Measurements from ENCODE around the gene ST3GAL5. TPM values are rescaled to one million over a fixed set of nuclear protein-coding genes. Genes with fewer than 3 reads are reported as not detected.

The ST3GAL5 gene
- total and polyA plus RNA-seq, 7 donors = 2.8 to 24.2 (median 16.1) TPM

DNA sequence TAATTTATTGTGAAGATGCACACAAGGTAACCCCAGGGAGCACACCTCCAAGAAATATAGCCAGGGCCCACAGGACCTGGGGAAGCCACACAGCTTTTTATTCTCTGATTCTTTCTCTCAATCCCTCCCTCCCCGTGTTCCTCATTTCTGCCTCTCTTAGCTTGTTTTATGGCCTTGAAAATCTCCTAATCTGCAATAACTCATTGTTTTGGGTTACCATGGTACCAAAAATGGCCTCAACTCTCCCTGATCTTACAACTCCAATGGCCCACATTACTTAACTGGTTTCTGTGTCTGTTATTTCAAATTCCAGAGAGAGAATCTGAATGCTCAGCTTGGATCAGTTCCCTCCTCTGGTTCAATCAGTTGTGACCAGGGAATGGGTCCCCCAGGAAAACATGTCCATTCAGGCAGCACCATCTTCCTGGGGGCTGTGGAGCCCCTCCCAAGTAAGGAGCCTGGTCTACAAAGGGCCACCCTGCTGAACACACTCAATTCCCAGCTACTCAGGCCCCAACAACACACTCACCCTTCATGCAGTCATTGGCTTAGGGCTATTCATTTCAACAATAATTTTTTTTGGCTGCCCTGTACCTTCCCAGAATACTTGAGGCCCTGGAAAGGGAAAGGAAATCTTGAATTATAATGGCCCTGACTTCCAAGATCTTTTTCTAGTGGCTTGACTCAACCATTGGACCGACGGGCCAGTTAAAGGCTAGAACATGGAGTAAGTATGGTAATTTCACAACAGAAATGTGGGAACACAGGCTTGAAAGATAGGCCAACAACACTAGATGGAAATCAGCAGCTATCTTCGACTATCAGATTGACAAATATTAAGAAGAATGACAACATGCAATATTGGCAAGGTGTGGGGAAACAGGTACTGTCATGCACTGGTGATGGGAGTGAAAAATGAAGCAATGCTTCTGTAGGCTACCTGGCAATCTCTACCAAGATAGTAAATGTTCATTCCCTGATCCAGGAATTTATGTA is 41.6 kb upstream of the ST3GAL5 start:
- no peaks in the 10 kb centered on the region for H3K27me3 ChIP-seq
- DNase-seq = no peak
- TF ChIP-seq EP300 (IDR thresholded peaks at IDR 0.05) (no peak), POLR2A (IDR thresholded peaks at IDR 0.05) (no peak), POLR2AphosphoS5 (IDR thresholded peaks at IDR 0.05) (no peak)
- TF ChIP-seq, protein P1, sequence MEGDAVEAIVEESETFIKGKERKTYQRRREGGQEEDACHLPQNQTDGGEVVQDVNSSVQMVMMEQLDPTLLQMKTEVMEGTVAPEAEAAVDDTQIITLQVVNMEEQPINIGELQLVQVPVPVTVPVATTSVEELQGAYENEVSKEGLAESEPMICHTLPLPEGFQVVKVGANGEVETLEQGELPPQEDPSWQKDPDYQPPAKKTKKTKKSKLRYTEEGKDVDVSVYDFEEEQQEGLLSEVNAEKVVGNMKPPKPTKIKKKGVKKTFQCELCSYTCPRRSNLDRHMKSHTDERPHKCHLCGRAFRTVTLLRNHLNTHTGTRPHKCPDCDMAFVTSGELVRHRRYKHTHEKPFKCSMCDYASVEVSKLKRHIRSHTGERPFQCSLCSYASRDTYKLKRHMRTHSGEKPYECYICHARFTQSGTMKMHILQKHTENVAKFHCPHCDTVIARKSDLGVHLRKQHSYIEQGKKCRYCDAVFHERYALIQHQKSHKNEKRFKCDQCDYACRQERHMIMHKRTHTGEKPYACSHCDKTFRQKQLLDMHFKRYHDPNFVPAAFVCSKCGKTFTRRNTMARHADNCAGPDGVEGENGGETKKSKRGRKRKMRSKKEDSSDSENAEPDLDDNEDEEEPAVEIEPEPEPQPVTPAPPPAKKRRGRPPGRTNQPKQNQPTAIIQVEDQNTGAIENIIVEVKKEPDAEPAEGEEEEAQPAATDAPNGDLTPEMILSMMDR (IDR thresholded peaks at IDR 0.05) = no peak
- 76 to 81% methylated on average over 4 of the region's 4 CpGs for WGBS, 2 donors
- no peaks in the 10 kb centered on the region for H3K9me3 ChIP-seq
- H3K36me3 ChIP-seq = no peaks in the 10 kb centered on the region
- intact Hi-C loops (cut with DNase I) = no loop called here
- no peak overlapping the region for H3K4me3 ChIP-seq
- peak overlapping the region; percentile 16 to 57 (median 30) for H3K27ac ChIP-seq
- H3K4me1 ChIP-seq = peaks cover 0 to 3% (median under 1%) of the 10 kb centered on the region in 4 donors

DNA sequence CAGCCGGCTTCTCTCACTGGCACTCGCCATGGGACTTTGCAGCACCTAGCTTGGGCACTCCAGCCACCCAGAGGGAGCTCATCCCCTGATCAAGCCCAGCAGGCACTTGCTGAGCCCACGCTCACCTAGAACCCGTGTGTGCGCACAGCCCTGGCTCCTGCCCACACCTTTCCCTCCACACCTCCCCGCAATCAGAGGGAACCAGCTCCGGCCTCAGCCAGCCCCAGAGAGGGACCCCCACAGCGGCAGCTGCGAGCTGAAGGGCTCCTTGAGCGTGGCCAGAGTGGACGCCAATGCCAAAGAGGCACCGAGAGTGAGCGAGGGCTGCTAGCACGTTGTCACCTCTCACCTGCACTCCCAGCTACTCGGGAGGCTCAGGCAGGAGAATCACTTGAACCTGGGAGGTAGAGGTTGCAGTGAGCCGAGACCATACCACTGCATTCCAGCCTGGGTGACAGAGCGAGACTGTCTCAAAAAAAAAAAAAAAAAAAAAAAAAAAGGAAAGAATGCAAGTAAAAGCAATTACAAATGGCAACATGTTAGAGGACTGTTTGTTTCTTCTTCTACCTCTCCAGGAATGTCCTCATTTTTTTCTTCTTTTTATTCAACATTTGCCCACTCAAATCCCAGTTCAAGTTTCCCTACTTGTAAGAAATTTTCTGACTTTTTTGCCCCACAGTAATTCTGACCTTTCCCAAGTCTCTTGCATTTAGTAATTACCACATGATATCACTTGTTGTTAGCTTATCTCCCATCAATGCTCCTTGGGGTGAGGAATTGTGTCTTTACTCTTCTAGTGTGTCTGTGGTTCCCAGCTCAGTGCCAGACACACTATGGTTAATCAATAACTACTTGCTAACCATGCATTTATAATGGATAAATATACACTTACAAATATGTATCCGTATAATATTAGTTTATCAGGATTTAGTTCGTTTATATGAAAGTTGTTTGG is 40.6 kb upstream of the ST3GAL5 start:
- Histone ChIP-seq H3K9me3 (no peaks in the 10 kb centered on the region), H3K36me3 (no peaks in the 10 kb centered on the region), H3K27me3 (no peaks in the 10 kb centered on the region), H3K4me1 (peaks cover 0 to 9% (median 0%) of the 10 kb centered on the region in 4 donors), H3K27ac (peak overlapping the region in 1 of 4 donors; percentile 16), H3K4me3 (no peak overlapping the region)
- DNase-seq = no peak
- 87 to 92% methylated on average over 19 of the region's 19 CpGs for WGBS, 2 donors
- intact Hi-C loops (cut with DNase I) = no loop called here
- TF ChIP-seq, protein P1 (IDR thresholded peaks at IDR 0.05) = no peak
- TF ChIP-seq POLR2A (IDR thresholded peaks at IDR 0.05) = no peak
- TF ChIP-seq POLR2AphosphoS5 (IDR thresholded peaks at IDR 0.05) = no peak

DNA sequence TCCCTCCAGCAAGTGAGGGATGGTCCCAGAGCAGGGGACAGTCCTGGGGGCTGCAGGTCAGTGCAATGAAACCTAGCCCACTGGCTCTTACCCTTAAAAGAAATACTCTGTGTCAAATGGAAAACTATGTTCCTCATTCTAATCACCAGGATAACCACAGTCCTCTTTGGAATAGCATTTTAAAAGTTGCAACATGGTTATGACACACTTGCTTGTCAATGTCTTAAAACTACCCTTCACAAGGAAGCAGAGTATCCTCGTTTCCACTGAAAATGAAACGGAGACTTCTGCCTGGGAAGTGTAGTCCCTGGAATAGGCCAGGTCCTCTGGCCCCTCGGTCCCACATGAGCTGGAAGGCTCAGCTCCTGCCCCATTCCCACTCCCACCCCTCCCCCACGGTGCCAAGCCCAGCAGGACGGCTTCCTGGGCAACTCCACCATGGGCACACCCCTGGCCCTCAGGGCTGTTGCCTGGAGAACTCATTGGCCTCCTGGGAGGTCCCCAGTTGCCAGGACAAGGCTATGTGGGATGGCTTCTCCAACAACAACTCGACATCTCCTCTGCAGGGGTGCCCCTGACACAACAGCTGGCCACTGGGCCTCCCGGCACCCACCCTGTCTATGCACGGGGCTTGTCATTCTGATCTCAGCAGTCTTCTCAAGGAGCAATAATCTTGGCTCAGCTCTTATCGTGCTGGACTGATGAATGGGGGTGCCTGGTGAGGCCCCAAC is 38.3 kb upstream of the ST3GAL5 start:
- Histone ChIP-seq H3K27me3 (no peaks in the 10 kb centered on the region), H3K9me3 (no peaks in the 10 kb centered on the region), H3K4me3 (no peak overlapping the region), H3K4me1 (peaks cover 0 to 9% (median 0%) of the 10 kb centered on the region in 4 donors), H3K27ac (no peak overlapping the region), H3K36me3 (no peaks in the 10 kb centered on the region)
- TF ChIP-seq EP300 (IDR thresholded peaks at IDR 0.05) = no peak
- TF ChIP-seq, protein P1 (IDR thresholded peaks at IDR 0.05) = no peak
- TF ChIP-seq POLR2AphosphoS5 (IDR thresholded peaks at IDR 0.05) = no peak
- TF ChIP-seq POLR2A (IDR thresholded peaks at IDR 0.05) = no peak
- intact Hi-C loops (cut with DNase I) = no loop called here
- no peak for DNase-seq
- 77 to 86% methylated on average over 9 of the region's 9 CpGs for WGBS, 2 donors

DNA sequence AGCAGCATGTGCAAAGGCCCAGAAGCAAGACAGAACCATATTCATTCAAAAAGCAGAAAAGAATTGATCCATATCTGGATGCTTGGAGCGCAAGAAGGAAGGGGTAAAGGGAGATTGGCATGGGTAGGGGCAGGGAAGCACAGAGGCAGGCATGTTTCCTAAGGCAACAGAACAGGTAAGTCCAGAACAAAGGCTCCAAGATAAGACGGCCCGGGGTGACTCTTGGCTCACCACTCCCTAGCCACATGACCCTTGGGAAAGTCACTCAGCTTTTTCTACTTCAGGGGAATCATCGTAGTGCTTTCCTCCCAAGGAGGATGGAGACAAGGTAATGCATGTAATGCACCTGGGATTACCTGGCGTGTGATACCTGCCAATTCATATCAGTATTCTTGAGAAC is 37.7 kb upstream of the ST3GAL5 start:
- 65 to 86% methylated on average over 5 of the region's 5 CpGs for whole genome bisulfite sequencing, 2 donors
- no peak overlapping the region for H3K27ac ChIP-seq

More for the DNA sequence above, 37.7 kb upstream of the ST3GAL5 start:
- no peak overlapping the region for H3K4me3 ChIP-seq
- H3K36me3 ChIP-seq = no peaks in the 10 kb centered on the region
- DNase-seq = no peak
- H3K27me3 ChIP-seq = no peaks in the 10 kb centered on the region
- TF ChIP-seq EP300 (IDR thresholded peaks at IDR 0.05) (no peak), POLR2A (IDR thresholded peaks at IDR 0.05) (no peak), POLR2AphosphoS5 (IDR thresholded peaks at IDR 0.05) (no peak)
- TF ChIP-seq, protein P1 (IDR thresholded peaks at IDR 0.05) = no peak
- intact Hi-C loops (cut with DNase I) = no loop called here
- no peaks in the 10 kb centered on the region for H3K9me3 ChIP-seq
- H3K4me1 ChIP-seq = peaks cover 0 to 9% (median under 1%) of the 10 kb centered on the region in 4 donors

All from sigmoid colon (tissue), 7 donors.